Dermis blood vessel endothelial cell (primary cell): Measurements from ENCODE around the gene NME4. TPM values are rescaled to one million over a fixed set of nuclear protein-coding genes. Genes with fewer than 3 reads are reported as not detected.

Source experiments
- DNase-seq: peaks from one replicate; pipeline ENCODE4 v3.0.0; 2010
- total RNA-seq: library from RNA; depleted of rRNA; stranded (reverse); fragments of >200 nt; gene quantifications from 2 replicates; pipeline ENCODE4 v1.2.3, GENCODE V29; 2014

Gene NME4
- total RNA-seq, 1 donor from 2014 or later: 42.2 TPM

DNA sequence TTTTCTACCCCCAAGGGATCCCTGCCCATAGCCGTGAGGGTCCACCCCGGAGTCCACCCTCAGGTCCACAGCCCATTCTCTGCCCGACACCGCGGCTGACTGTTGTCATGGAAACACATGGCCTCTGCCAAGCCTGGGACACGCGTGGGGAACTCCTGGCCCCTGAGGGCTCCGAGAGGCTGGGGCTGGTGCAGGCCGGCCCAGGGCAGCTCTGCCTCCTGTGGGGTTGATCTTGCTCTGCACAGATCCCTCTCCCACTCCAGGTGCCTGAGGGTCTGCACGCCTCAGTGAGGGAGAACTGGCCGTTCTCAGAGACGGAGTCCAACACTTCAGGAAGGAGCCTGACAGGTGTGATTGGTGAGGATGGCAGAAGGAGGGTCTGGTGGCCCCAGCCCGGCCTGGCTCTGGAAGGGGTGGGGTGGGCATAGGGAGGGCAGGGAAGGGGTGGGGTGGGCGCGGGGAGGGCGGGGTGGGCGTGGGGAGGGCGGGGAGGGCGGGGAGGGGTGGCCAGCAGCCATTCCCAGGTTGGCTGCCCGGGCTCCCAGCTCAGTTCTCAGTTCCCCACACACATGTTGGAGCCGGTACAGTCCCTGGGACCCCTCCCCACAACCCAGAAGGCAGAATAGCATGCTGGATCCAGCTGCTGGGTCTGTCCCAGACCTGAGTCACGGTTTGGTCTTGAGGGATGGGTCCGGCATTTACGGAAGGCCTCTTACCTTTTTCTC, 33.1 kb upstream of the NME4 start:
- DNase-seq: no peak

DNA sequence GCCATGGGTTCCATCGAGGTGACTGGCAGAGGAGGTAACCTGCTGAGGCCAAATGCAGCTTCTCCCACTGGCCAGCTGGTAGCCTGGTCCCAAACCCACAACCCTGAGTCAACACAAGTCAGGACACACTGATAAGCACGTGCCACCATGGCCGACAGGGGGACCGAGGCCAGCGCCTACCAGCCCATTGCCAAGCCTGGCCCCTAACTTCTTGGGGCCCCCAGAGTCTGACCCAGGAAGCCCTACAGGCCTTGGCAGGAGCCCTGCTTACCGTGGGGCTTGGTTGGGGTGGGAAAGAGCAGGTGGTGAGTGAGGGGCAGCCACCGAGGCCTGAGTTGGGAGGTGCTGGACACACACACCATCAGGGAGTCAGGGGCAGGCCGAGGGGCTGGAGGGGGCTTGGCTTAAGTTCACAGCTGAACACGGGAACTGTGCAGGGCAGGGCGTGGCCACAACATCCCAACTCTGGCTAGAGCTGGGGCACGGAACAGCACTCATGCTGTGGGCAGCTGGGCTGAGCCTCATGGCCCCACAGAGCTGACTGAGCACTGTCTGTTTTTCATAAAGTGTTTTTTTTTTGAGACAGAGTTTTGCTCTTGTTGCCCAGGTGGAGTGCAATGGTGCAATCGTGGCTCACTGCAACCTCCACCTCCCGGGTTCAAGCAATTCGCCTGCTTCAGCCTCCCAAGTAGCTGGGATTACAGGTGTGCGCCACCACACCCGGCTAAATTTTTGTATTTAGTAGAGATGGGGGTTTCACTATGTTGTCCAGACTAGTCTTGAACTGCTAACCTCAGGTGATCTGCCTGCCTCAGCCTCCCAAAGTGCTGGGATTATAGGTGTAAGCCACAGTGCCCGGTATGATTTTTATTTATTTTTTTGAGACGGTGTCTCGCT, 32.2 kb upstream of the NME4 start:
- DNase-seq: no peak

DNA sequence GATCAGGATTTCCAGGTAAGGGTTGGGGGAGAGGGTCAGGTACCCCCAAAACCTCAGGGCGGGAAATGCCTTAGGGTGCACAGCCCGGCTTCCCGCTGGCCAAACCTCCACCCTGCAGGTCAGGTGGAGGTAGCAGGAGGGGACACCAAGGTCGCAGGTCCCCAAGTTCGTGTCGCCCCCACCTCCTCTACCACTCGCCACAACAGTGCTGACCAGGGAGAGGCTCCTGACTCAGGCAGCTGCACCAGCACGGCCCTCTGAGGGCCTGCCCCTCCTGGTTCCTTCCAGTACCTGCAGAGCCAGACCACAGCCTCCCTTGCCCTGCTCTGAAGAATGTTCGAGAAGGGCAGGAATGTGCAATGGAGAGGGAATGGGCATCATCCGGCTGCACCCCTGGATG, 30.5 kb upstream of the NME4 start:
- no peak for DNase-seq

GRCh38 chr16:367333-367903, 29.6 kb upstream of the NME4 start:
- DNase-seq: no peak

- no peak for DNase-seq
These were observed 28.4 kb upstream of the NME4 start for GRCh38 chr16:368388-369158.

DNA sequence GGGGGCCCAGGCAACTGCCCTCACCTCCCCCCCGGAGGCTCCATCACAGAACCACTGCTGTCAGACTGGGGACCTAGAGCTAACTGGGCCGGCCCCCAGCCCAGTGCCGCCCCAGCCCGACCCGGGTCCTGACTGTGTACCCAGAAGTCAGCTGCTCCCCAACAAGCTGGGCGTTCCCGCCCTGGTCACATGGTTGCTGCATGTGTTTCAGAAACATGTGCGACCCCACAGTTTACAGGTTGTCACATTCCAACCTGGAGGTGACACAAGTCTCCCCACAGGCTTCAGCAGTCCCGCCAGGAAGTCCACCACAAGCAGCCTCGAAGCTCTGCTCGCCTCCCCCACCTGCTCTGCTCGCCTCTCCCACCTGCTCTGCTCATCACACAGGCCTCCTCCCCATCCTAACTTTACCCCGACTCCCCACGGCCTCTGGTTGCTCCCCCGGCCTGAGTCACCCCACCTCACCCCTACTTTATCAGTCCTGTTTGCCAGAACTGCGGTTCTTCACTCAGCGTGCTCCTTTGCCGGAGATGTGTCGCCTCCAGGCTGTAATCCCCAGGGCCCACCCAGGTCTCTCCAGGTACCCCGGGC, 27.6 kb upstream of the NME4 start:
- DNase-seq: no peak

GRCh38 chr16:369866-370436, 27.0 kb upstream of the NME4 start:
- peak; percentile 46 for DNase-seq

GRCh38 chr16:370443-370842, 26.6 kb upstream of the NME4 start, which contains the start of gene MRPL28:
Gene MRPL28 (minus strand): TSS chr16:370538. CDS start chr16:370218, 320 bp downstream.
- peak; percentile 96 for DNase-seq

- no peak for DNase-seq
These were observed 26.0 kb upstream of the NME4 start for GRCh38 chr16:370979-371514.

- no peak for DNase-seq
These were observed 25.3 kb upstream of the NME4 start for GRCh38 chr16:371515-372301.

DNA sequence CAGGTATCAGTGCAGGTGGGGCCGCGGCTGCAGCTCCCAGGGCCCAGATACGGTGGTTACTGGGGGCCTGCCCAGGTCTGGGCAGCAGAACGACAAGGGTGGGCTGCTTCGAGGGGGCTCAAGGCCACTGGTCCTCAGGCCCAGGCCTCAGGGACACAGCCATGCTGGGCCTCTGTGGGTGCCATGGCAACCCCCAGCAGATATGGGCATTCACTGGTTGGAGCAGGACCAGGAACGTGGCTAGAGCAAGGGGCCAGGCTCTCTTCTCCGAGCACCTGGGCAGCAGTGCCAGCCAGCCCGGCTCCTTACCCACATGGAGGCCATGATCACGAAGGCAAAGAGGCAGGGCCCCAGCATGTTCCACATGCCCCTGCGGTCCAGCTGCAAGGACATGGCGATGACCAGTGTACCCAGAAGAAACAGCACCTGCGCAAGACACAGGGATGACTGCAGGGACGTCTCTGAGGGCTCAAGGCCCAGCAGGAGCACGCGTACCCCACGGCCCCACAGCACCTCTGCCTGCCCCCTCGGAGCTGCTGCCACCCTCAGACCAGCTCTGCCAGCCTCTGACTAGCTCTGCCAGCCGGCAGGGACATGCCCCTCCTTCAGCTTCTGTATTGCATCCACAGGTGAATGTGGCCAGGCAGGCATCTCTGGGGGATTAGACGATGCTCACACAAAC, 24.6 kb upstream of the NME4 start:
- no peak for DNase-seq

DNA sequence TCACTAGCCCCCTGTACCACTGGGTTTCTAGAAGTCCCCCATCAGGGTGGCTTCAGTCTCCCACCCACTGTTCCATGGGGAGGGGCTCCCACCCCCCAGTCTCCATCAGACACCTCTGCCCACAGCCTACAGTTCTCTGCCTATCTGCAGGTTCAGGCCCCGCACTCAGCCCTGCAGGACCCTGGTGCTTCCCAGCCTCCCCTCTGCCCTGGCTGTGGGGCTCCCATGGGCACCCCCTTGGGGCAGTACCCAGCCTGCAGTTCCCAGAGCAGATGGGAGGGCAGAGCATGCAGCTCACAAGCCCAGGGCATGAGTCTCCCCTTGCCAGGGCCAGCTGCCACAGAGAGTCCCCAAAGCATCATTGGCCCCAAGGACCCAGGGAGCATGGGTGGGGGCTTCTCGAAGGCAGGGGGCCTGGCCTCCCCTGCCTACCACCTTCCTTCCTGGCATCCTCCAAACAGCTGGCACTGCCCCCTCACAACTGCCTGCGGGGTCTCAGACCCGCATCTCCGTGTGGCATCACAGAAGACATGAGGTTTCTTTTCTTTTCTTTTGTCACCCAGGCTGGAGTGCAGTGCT, 23.9 kb upstream of the NME4 start:
- DNase-seq: no peak

- no peak for DNase-seq
These were observed 23.0 kb upstream of the NME4 start for GRCh38 chr16:373848-374615.

DNA sequence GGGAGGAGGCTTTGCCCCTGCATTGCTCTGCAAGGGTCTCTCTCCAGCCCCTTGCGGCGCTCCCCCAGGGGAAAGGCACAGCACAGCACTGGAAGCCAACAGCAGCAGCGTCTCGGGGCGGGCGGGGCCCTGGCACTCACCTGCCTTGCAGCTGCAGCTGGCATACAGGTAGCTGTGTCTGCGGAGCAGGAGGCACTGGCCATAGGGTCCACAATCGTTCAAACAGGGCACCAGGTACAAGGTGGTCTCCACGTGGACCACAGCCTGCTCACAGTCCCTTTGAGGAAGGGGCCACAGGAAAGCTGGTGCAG, 22.4 kb upstream of the NME4 start:
- no peak for DNase-seq

GRCh38 chr16:375212-375611, 21.8 kb upstream of the NME4 start:
- DNase-seq: no peak

DNA sequence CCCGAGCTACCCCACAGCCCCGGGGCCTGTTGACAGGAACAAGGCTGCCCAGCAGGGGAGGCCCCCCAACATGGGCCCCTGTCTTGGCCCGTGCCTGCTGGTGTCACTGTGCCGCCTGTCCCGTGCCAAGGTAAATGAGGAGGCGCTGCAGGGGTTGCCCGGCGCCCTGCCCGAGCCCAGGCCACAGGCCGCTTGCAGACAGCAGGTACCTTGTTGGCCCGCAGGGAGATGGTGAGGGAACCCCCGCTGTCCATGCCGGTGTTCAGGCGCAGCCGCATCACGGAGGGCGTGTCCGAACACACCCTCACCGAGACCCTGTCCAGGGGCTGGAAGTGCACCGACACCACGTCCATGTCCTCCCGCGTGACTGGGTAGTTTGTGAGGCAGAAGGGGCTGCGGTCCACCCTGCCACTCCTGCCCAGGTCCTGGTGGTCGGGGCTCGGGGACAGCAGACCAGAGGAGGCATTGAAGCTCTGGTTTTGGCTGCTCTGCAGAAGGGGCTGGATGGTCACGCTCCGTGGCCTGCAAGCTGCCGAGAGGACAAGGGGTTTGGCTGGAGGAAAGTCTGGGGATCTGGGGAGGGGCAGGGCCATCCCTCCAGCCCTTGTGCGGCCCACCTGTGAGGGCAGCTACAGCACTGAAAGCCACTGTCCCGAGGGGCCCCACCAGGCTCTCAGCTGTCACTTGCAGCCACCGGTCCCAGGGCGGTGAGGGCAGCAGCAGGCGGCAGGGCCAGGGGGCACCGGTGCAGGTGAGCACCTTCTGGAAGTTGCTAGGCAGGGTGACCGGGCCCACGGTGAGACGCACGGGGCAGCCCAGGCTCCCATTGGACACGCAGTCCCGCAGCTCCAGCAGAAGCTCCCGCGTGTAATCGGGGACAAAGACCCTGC, 20.8 kb upstream of the NME4 start:
- DNase-seq: no peak

- no peak for DNase-seq
These were observed 20.1 kb upstream of the NME4 start for GRCh38 chr16:376817-377418.
